A549 treated with AZD2906 at 1 μM for 4 hours (cell line): ENCODE data around the gene RAD50. TPM values are rescaled to one million over a fixed set of nuclear protein-coding genes. Genes with fewer than 3 reads are reported as not detected.

Experiments used
- total RNA-seq: library from RNA; stranded (reverse); fragments of 200-300 nt; extraction: Qiagen RNA extraction; gene quantifications from 5 replicates; pipeline ENCODE4 v1.2.3, GENCODE V29; 2022

Gene RAD50
- total RNA-seq, result 24.1 to 32.0 TPM (median 27.7 TPM) in 5 replicates

GRCh38 chr5:132556763-132557477 is at the start of gene RAD50:
TSS of gene RAD50 (plus strand) at chr5:132556977. CDS start at chr5:132557325, 348 bp downstream.

GRCh38 chr5:132543472-132544201 is 13.1 kb upstream of the RAD50 start, which contains the start of gene IL5:
TSS of gene IL5 (minus strand) at chr5:132543522. CDS start at chr5:132543478, 44 bp downstream.

GRCh38 chr5:132657676-132658380 is 101.1 kb downstream of the RAD50 start, which contains the start of gene IL13:
TSS of gene IL13 (plus strand) at chr5:132658173. CDS start at chr5:132658187, 14 bp downstream.

GRCh38 chr5:132673939-132674630 is 117.3 kb downstream of the RAD50 start, which contains the start of gene IL4:
TSS of gene IL4 (plus strand) at chr5:132673989. CDS start at chr5:132674051, 62 bp downstream.

Other genes starting within 250 kb of the RAD50 start
- 56.2 to 59.5 TPM (median 59.0 TPM) in 5 replicates for gene SLC22A5, start 187.3 kb upstream of the RAD50 start, total RNA-seq
- 28.0 to 34.3 TPM (median 31.2 TPM) in 5 replicates for gene IRF1, start 66.2 kb upstream of the RAD50 start, total RNA-seq
- gene IL5, start 13.5 kb upstream of the RAD50 start, total RNA-seq, result not detected in 5 replicates
- 0.08 to 0.10 TPM in 2 of 5 replicates, not detected in the others for gene IL13, start 101.2 kb downstream of the RAD50 start, total RNA-seq
- gene IL4, start 117.0 kb downstream of the RAD50 start, total RNA-seq, result not detected in 5 replicates
- gene KIF3A, start 180.6 kb downstream of the RAD50 start, total RNA-seq, result 5.9 to 10.5 TPM (median 8.2 TPM) in 5 replicates
- 0.07 to 0.26 TPM (median 0.10 TPM) in 4 of 5 replicates, not detected in the other for gene CCNI2, start 190.4 kb downstream of the RAD50 start, total RNA-seq
- gene SEPTIN8, start 220.3 kb downstream of the RAD50 start, total RNA-seq, result 17.8 to 21.9 TPM (median 19.3 TPM) in 5 replicates